ENCODE data around the gene PFN3.

The PFN3 gene

GRCh38 chr5:177372910-177373309 lies 27.6 kb downstream of the PFN3 start (continued):
- TF ChIP-seq, protein P1, sequence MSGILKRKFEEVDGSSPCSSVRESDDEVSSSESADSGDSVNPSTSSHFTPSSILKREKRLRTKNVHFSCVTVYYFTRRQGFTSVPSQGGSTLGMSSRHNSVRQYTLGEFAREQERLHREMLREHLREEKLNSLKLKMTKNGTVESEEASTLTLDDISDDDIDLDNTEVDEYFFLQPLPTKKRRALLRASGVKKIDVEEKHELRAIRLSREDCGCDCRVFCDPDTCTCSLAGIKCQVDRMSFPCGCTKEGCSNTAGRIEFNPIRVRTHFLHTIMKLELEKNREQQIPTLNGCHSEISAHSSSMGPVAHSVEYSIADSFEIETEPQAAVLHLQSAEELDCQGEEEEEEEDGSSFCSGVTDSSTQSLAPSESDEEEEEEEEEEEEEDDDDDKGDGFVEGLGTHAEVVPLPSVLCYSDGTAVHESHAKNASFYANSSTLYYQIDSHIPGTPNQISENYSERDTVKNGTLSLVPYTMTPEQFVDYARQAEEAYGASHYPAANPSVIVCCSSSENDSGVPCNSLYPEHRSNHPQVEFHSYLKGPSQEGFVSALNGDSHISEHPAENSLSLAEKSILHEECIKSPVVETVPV (CRISPR knock-in tag; IDR thresholded peaks at IDR 0.05): no peak
- no peak for TF ChIP-seq BACH2 (CRISPR knock-in tag; IDR thresholded peaks at IDR 0.05; ENCODE audit: borderline replicate concordance)
- TF ChIP-seq ZNF8 (CRISPR knock-in tag; IDR thresholded peaks at IDR 0.05): no peak
- TF ChIP-seq ZNF565 (CRISPR knock-in tag; conservative IDR thresholded peaks at IDR 0.05; ENCODE audit: low read depth): no peak
- TF ChIP-seq, protein P2, sequence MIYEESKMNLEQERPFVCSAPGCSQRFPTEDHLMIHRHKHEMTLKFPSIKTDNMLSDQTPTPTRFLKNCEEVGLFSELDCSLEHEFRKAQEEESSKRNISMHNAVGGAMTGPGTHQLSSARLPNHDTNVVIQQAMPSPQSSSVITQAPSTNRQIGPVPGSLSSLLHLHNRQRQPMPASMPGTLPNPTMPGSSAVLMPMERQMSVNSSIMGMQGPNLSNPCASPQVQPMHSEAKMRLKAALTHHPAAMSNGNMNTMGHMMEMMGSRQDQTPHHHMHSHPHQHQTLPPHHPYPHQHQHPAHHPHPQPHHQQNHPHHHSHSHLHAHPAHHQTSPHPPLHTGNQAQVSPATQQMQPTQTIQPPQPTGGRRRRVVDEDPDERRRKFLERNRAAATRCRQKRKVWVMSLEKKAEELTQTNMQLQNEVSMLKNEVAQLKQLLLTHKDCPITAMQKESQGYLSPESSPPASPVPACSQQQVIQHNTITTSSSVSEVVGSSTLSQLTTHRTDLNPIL (CRISPR knock-in tag; IDR thresholded peaks at IDR 0.05; ENCODE audit: low read depth): no peak
- TF ChIP-seq, protein P3, sequence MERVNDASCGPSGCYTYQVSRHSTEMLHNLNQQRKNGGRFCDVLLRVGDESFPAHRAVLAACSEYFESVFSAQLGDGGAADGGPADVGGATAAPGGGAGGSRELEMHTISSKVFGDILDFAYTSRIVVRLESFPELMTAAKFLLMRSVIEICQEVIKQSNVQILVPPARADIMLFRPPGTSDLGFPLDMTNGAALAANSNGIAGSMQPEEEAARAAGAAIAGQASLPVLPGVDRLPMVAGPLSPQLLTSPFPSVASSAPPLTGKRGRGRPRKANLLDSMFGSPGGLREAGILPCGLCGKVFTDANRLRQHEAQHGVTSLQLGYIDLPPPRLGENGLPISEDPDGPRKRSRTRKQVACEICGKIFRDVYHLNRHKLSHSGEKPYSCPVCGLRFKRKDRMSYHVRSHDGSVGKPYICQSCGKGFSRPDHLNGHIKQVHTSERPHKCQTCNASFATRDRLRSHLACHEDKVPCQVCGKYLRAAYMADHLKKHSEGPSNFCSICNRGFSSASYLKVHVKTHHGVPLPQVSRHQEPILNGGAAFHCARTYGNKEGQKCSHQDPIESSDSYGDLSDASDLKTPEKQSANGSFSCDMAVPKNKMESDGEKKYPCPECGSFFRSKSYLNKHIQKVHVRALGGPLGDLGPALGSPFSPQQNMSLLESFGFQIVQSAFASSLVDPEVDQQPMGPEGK (CRISPR knock-in tag; IDR thresholded peaks at IDR 0.05; ENCODE audit: borderline replicate concordance): no peak
- TF ChIP-seq CSDC2 (CRISPR knock-in tag; IDR thresholded peaks at IDR 0.05): no peak
- no peak for TF ChIP-seq ISL1 (CRISPR knock-in tag; IDR thresholded peaks at IDR 0.05)
- no peak for TF ChIP-seq ZC3H10 (CRISPR knock-in tag; IDR thresholded peaks at IDR 0.05)
- TF ChIP-seq ESRRG (CRISPR knock-in tag; IDR thresholded peaks at IDR 0.05): no peak
- TF ChIP-seq TCF4 (CRISPR knock-in tag; IDR thresholded peaks at IDR 0.05; ENCODE audit: borderline replicate concordance): no peak

DNA sequence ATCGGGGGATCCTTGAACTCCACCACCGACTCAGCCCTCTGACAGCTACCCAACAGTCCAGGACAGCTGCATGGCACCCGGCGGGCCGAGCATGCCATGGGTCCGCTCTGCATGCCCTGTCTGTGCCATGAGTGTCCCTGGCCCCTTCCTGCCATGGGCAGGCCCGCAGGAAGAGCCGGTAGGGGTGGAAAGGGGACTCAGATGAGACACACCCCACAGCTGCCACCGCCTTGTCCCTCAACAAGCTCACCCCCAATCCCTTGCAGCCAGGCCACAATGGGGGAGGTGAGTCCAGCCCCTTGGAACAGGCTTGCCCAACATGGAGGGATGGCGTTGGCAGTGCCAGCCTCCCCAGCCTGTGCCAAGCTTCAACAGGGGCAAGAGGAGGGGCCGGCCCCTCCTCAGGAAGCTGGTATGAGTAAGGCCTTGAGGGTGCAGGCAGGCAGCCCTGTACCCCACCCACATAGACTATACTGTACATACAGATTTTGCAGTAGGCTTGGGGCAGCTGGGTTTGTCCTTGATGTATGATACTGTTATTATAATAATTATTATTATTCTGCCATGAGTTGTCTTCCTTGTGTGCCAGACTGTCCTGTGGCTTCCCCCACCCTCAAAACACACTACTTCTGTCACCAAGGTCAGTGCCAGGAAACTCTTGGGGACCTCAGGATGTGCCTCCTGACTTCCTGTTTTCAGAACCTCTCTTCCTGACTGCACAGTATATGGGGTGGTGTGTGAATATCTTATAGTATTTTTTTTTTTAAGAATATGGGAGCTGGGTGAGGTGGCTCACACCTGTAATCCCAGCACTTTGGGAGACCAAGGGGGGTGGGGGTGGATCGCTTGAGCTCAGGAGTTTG lies 28.2 kb downstream of the PFN3 start:
- ATAC-seq: no peak
- TF ChIP-seq TCF4 (CRISPR knock-in tag; IDR thresholded peaks at IDR 0.05; ENCODE audit: borderline replicate concordance) (no peak), TOX (CRISPR knock-in tag; IDR thresholded peaks at IDR 0.05; ENCODE audit: borderline replicate concordance) (no peak), ZC3H10 (CRISPR knock-in tag; IDR thresholded peaks at IDR 0.05) (no peak), ZNF565 (CRISPR knock-in tag; conservative IDR thresholded peaks at IDR 0.05; ENCODE audit: low read depth) (no peak), BACH2 (CRISPR knock-in tag; IDR thresholded peaks at IDR 0.05; ENCODE audit: borderline replicate concordance) (no peak), OSR1 (CRISPR knock-in tag; IDR thresholded peaks at IDR 0.05) (no peak), ZFP30 (CRISPR knock-in tag; IDR thresholded peaks at IDR 0.05) (no peak), ISL1 (CRISPR knock-in tag; IDR thresholded peaks at IDR 0.05) (no peak)
- TF ChIP-seq, protein P1 (CRISPR knock-in tag; IDR thresholded peaks at IDR 0.05): no peak
- TF ChIP-seq, protein P2 (CRISPR knock-in tag; IDR thresholded peaks at IDR 0.05; ENCODE audit: low read depth): no peak
- TF ChIP-seq, protein P4, sequence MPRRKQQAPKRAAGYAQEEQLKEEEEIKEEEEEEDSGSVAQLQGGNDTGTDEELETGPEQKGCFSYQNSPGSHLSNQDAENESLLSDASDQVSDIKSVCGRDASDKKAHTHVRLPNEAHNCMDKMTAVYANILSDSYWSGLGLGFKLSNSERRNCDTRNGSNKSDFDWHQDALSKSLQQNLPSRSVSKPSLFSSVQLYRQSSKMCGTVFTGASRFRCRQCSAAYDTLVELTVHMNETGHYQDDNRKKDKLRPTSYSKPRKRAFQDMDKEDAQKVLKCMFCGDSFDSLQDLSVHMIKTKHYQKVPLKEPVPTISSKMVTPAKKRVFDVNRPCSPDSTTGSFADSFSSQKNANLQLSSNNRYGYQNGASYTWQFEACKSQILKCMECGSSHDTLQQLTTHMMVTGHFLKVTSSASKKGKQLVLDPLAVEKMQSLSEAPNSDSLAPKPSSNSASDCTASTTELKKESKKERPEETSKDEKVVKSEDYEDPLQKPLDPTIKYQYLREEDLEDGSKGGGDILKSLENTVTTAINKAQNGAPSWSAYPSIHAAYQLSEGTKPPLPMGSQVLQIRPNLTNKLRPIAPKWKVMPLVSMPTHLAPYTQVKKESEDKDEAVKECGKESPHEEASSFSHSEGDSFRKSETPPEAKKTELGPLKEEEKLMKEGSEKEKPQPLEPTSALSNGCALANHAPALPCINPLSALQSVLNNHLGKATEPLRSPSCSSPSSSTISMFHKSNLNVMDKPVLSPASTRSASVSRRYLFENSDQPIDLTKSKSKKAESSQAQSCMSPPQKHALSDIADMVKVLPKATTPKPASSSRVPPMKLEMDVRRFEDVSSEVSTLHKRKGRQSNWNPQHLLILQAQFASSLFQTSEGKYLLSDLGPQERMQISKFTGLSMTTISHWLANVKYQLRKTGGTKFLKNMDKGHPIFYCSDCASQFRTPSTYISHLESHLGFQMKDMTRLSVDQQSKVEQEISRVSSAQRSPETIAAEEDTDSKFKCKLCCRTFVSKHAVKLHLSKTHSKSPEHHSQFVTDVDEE (CRISPR knock-in tag; IDR thresholded peaks at IDR 0.05): no peak

Measured in SK-N-SH treated with all-trans-retinoic acid at 6 μM for 48 hours (cell line).